ENCODE data around the gene TPO. TPM values are rescaled to one million over a fixed set of nuclear protein-coding genes. Genes with fewer than 3 reads are reported as not detected.

TPO gene
- polyA plus RNA-seq, 3 donors = not detected

GRCh38 chr2:1543776-1544477 lies 130.7 kb downstream of the TPO start:
- no peak overlapping the region for H3K9ac ChIP-seq (ENCODE audit: insufficient read depth, low read length, poor library complexity, severe bottlenecking)
- H3K27ac Mint-ChIP-seq = no peak overlapping the region
- 88% methylated on average over 10 of the region's 14 CpGs for WGBS (ENCODE audit: insufficient coverage)
- no peak for TF ChIP-seq CTCF (IDR thresholded peaks at IDR 0.05)
- H3K4me2 ChIP-seq (replicated peaks; ENCODE audit: extremely low read depth, low read length, poor library complexity, severe bottlenecking) = no peak overlapping the region
- no peaks in the 10 kb centered on the region for H3K4me1 ChIP-seq (ENCODE audit: control insufficient read depth in 1 of 2, insufficient read depth in 2 of 2, low read length in 2 of 2)
- no peak overlapping the region for H3K27ac ChIP-seq (ENCODE audit: low read depth in 1 of 2, low read length in 2 of 2)
- H2AFZ ChIP-seq (ENCODE audit: insufficient read depth, low read depth, low read length, poor library complexity, severe bottlenecking) = no peak overlapping the region
- intact Hi-C loops (cut with micrococcal nuclease) = no loop called here
- no peaks in the 10 kb centered on the region for H3K9me3 ChIP-seq (replicated peaks in 1 of 2; ENCODE audit: control insufficient read depth in 1 of 2, insufficient read depth in 1 of 2, low read length in 2 of 2)
- H3K27me3 Mint-ChIP-seq (ENCODE audit: low read depth in 3 of 3) = peaks cover 0 to 7% (median 2%) of the 10 kb centered on the region in 3 donors
- no peaks in the 10 kb centered on the region for H3K36me3 Mint-ChIP-seq
- H3K27me3 ChIP-seq (ENCODE audit: control insufficient read depth in 2 of 2, insufficient read depth in 2 of 2, low read length in 2 of 2) = no peaks in the 10 kb centered on the region
- no peaks in the 10 kb centered on the region for H3K36me3 ChIP-seq (replicated peaks in 1 of 2; ENCODE audit: control insufficient read depth in 1 of 2, insufficient read depth in 2 of 2, low read length in 2 of 2)
- H3K4me1 Mint-ChIP-seq = no peaks in the 10 kb centered on the region
- no peak overlapping the region for H3K4me3 Mint-ChIP-seq
- no peak overlapping the region for H3K4me3 ChIP-seq (replicated peaks in 1 of 3; ENCODE audit: low read depth in 2 of 3, low read length in 3 of 3)
- no peaks in the 10 kb centered on the region for H3K79me2 ChIP-seq (ENCODE audit: insufficient read depth, low read length)
- H4K20me1 ChIP-seq (ENCODE audit: insufficient read depth, low read length) = no peaks in the 10 kb centered on the region
- no peak for DNase-seq
- H3K9me3 Mint-ChIP-seq = no peaks in the 10 kb centered on the region

- Histone ChIP-seq H3K4me1 (ENCODE audit: control insufficient read depth in 1 of 2, insufficient read depth in 2 of 2, low read length in 2 of 2) (no peaks in the 10 kb centered on the region), H3K36me3 (replicated peaks in 1 of 2; ENCODE audit: control insufficient read depth in 1 of 2, insufficient read depth in 2 of 2, low read length in 2 of 2) (no peaks in the 10 kb centered on the region), H3K27me3 (ENCODE audit: control insufficient read depth in 2 of 2, insufficient read depth in 2 of 2, low read length in 2 of 2) (no peaks in the 10 kb centered on the region), H3K9me3 (replicated peaks in 1 of 2; ENCODE audit: control insufficient read depth in 1 of 2, insufficient read depth in 1 of 2, low read length in 2 of 2) (no peaks in the 10 kb centered on the region), H3K4me3 (replicated peaks in 1 of 3; ENCODE audit: low read depth in 2 of 3, low read length in 3 of 3) (no peak overlapping the region), H3K9ac (ENCODE audit: insufficient read depth, low read length, poor library complexity, severe bottlenecking) (no peak overlapping the region), H3K4me2 (replicated peaks; ENCODE audit: extremely low read depth, low read length, poor library complexity, severe bottlenecking) (no peak overlapping the region), H3K79me2 (ENCODE audit: insufficient read depth, low read length) (no peaks in the 10 kb centered on the region), H4K20me1 (ENCODE audit: insufficient read depth, low read length) (no peaks in the 10 kb centered on the region), H3K27ac (ENCODE audit: low read depth in 1 of 2, low read length in 2 of 2) (no peak overlapping the region), H2AFZ (ENCODE audit: insufficient read depth, low read depth, low read length, poor library complexity, severe bottlenecking) (no peak overlapping the region)
- WGBS (ENCODE audit: insufficient coverage) = 81% methylated on average over 4 of the region's 4 CpGs
- no peaks in the 10 kb centered on the region for H3K36me3 Mint-ChIP-seq
- intact Hi-C loops (cut with micrococcal nuclease) = no loop called here
- DNase-seq = no peak
- H3K4me1 Mint-ChIP-seq = no peaks in the 10 kb centered on the region
- peaks cover 0 to 7% (median 2%) of the 10 kb centered on the region in 3 donors for H3K27me3 Mint-ChIP-seq (ENCODE audit: low read depth in 3 of 3)
- TF ChIP-seq CTCF (IDR thresholded peaks at IDR 0.05) = no peak
- H3K4me3 Mint-ChIP-seq = no peak overlapping the region
- H3K9me3 Mint-ChIP-seq = no peaks in the 10 kb centered on the region
- no peak overlapping the region for H3K27ac Mint-ChIP-seq
Observed at GRCh38 chr2:1544478-1545069, 131.3 kb downstream of the TPO start.

Measured in CD14-positive monocyte (primary cell).